K562 (cell line): Measurements from ENCODE around the gene C10orf90. TPM values are rescaled to one million over a fixed set of nuclear protein-coding genes. Genes with fewer than 3 reads are reported as not detected.

Source experiments
- ATAC-seq: fragments of 200-7000 bp; cut with Tn5 transposase; 3 replicates; pipeline ENCODE4 v1.9.1; 2020; ENCODE audit warnings: moderate library complexity
- BruUV-seq: library from RNA; stranded (reverse); fragments of 400-500 nt; replicated peaks from 2 replicates; lab custom pipeline; 2021; lab: Mats Ljungman, UMichigan
- CTCF ChIA-PET: fragments of 300-600 bp; formaldehyde crosslinking; extraction: SDS; loops from one replicate; lab custom pipeline; 2021; ENCODE audit warnings: low intra/inter-chr PET ratio; lab: Yijun Ruan, JAX
- POLR2A ChIA-PET: fragments of 300-600, 350-650 bp; sonication (Branson Sonifier 250); formaldehyde crosslinking; extraction: SDS; loops from one replicate; lab custom pipeline; 2021; ENCODE audit warnings: antibody characterized with exemption, inconsistent platforms; lab: Yijun Ruan, JAX
- DNase-seq, 4 experiments: peaks; one replicate each; pipeline versions ENCODE4 v3.0.0 to v3.0.0-alpha.2; 2011 to 2018; ENCODE audit warnings: low spot score in 3 of 4, mixed read lengths in 3 of 4; ENCODE audit errors: extremely low read depth in 1 of 4
- FAIRE-seq: peaks from 2 replicates; lab custom pipeline; 2011; peaks lifted over from hg19 to GRCh38; lab: Jason Lieb, UNC
- H2AFZ ChIP-seq: 2 replicates; pipeline ENCODE4 v1.6.0; 2011; ENCODE audit warnings: low read depth, low read length, control low read depth, inconsistent platforms
- H3K27ac ChIP-seq: fragments of 200-600 bp; 3 replicates; pipeline ENCODE4 v1.8.0; 2011; ENCODE audit warnings: low read depth, mild to moderate bottlenecking, control low read depth, inconsistent platforms, low read length, moderate library complexity, mixed read lengths; ENCODE audit errors: extremely low read depth
- H3K27me3 ChIP-seq, 2 experiments: fragments of 300-600 bp in 1 of 2; 2 replicates in 1 of 2; 3 replicates in 1 of 2; pipeline versions ENCODE4 v1.6.0 to v1.8.0; 2011; ENCODE audit warnings: inconsistent platforms in 2 of 2, low read length in 2 of 2, mild to moderate bottlenecking in 1 of 2, mixed read lengths in 1 of 2, moderate library complexity in 1 of 2; ENCODE audit not compliant: control insufficient read depth in 2 of 2, insufficient read depth in 2 of 2
- H3K36me3 ChIP-seq: fragments of 300-600 bp; 3 replicates; pipeline ENCODE4 v1.8.0; 2011; ENCODE audit warnings: mild to moderate bottlenecking, low read length, inconsistent platforms; ENCODE audit not compliant: control insufficient read depth, insufficient read depth
- H3K4me1 ChIP-seq, 2 experiments: fragments of 200-600 bp in 1 of 2; replicated peaks in 1 of 2; 2 replicates in 1 of 2; 3 replicates in 1 of 2; pipeline versions ENCODE4 v1.5.1 to v1.8.0; 2011; ENCODE audit warnings: inconsistent platforms in 2 of 2, low read length in 2 of 2, mild to moderate bottlenecking in 1 of 2, mixed read lengths in 1 of 2, moderate library complexity in 1 of 2; ENCODE audit not compliant: control insufficient read depth in 2 of 2, insufficient read depth in 2 of 2
- H3K4me2 ChIP-seq: 2 replicates; pipeline ENCODE4 v1.6.1; 2011; ENCODE audit warnings: low read length, control low read depth, inconsistent platforms, mixed read lengths; ENCODE audit not compliant: insufficient read depth
- H3K4me3 ChIP-seq: fragments of 200-600 bp; sonication (generic), shearing (Covaris generic); 2 replicates; pipeline ENCODE4 v1.5.1; 2016; ENCODE audit warnings: control low read depth, inconsistent platforms
- H3K79me2 ChIP-seq: fragments of 200-600 bp; 3 replicates; pipeline ENCODE4 v1.8.0; 2011; ENCODE audit warnings: low read length, inconsistent platforms; ENCODE audit not compliant: control insufficient read depth, insufficient read depth
- H3K9ac ChIP-seq, 2 experiments: 2 replicates each; pipeline versions ENCODE4 v1.6.0 to v1.6.1; 2011; ENCODE audit warnings: low read depth in 2 of 2, low read length in 2 of 2, control low read depth in 1 of 2, inconsistent platforms in 1 of 2, mild to moderate bottlenecking in 1 of 2, mixed read lengths in 1 of 2; ENCODE audit not compliant: insufficient read depth in 1 of 2
- H3K9me1 ChIP-seq: one replicate; pipeline ENCODE4 v1.6.0; 2011; ENCODE audit warnings: inconsistent platforms, mild to moderate bottlenecking, low read length, moderate library complexity; ENCODE audit not compliant: control insufficient read depth, insufficient read depth
- H3K9me3 ChIP-seq: replicated peaks from 2 replicates; pipeline ENCODE4 v1.5.1; 2011; ENCODE audit warnings: low read depth, low read length, inconsistent platforms; ENCODE audit not compliant: control insufficient read depth, insufficient read depth
- H4K20me1 ChIP-seq: replicated peaks from 2 replicates; pipeline ENCODE4 v1.6.1; 2011; ENCODE audit warnings: low read length, inconsistent platforms, mixed read lengths; ENCODE audit not compliant: control insufficient read depth, insufficient read depth
- CBFB ChIP-seq: sonication (generic); formaldehyde crosslinking; IDR thresholded peaks from 2 replicates; pipeline ENCODE4 v1.4.0; 2020; ENCODE audit warnings: mild to moderate bottlenecking, missing genetic modification reagents
- ELF4 ChIP-seq: fragments of 450-650 bp; formaldehyde crosslinking; IDR thresholded peaks from 2 replicates; pipeline ENCODE4 v1.4.0; 2022; ENCODE audit warnings: missing genetic modification characterization
- FOXA1 ChIP-seq: fragments of 450-650 bp; IDR thresholded peaks from 2 replicates; pipeline ENCODE4 v1.6.1; 2016; ENCODE audit warnings: mild to moderate bottlenecking, borderline replicate concordance
- GTF2A2 ChIP-seq: IDR thresholded peaks from 2 replicates; pipeline ENCODE4 v1.6.1; 2016; ENCODE audit warnings: mild to moderate bottlenecking, missing genetic modification characterization, missing compliant biosample characterization
- HNRNPH1 ChIP-seq: fragments of 200-400 bp; formaldehyde crosslinking; optimal IDR thresholded peaks from 2 replicates; pipeline ENCODE3; 2017; ENCODE audit warnings: low read depth, mild to moderate bottlenecking, low read length, moderate library complexity
- KAT7 ChIP-seq: sonication (generic); formaldehyde crosslinking; IDR thresholded peaks from 2 replicates; pipeline ENCODE4 v1.8.0; 2022; ENCODE audit warnings: missing genetic modification reagents, mild to moderate bottlenecking, borderline replicate concordance
- KDM1A ChIP-seq, 2 experiments: fragments of 450-650 bp; IDR thresholded peaks; 2 replicates each; pipeline ENCODE4 v1.6.1; 2016; ENCODE audit warnings: mild to moderate bottlenecking in 2 of 2
- NEUROD1 ChIP-seq: fragments of 150-350 bp; IDR thresholded peaks from 2 replicates; pipeline ENCODE4 v1.6.1; 2014; ENCODE audit warnings: borderline replicate concordance, low read length, low read depth; ENCODE audit not compliant: partially characterized antibody
- NUFIP1 ChIP-seq: fragments of 450-650 bp; IDR thresholded peaks from 2 replicates; pipeline ENCODE4 v1.6.1; 2018; ENCODE audit not compliant: partially characterized antibody
- PATZ1 ChIP-seq: fragments of 250-450 bp; sonication (Bioruptor Pico); IDR thresholded peaks from 2 replicates; pipeline ENCODE4 v1.5.0; 2020; ENCODE audit warnings: mild to moderate bottlenecking, borderline replicate concordance
- POLR2AphosphoS2 ChIP-seq: IDR thresholded peaks from 2 replicates; pipeline ENCODE4 v1.6.1; 2012; ENCODE audit warnings: low read length, improper control_type of control experiment
- POLR2H ChIP-seq: IDR thresholded peaks from 2 replicates; pipeline ENCODE4 v1.6.1; 2016; ENCODE audit warnings: missing genetic modification characterization, low read depth, mild to moderate bottlenecking, control low read depth, missing compliant biosample characterization, moderate library complexity
- RUNX1 ChIP-seq: sonication (generic); IDR thresholded peaks from 2 replicates; pipeline ENCODE4 v1.6.1; 2016; ENCODE audit warnings: antibody characterized with exemption, low read depth
- SETDB1 ChIP-seq: IDR thresholded peaks from one replicate; pipeline ENCODE4 v1.6.1; 2012; ENCODE audit warnings: low read length, control low read depth, inconsistent platforms
- TCF15 ChIP-seq: fragments of 250-450 bp; sonication (Bioruptor Pico); IDR thresholded peaks from 2 replicates; pipeline ENCODE4 v1.8.0; 2022; ENCODE audit warnings: moderate library complexity, mild to moderate bottlenecking, inconsistent platforms
- ZC3H8 ChIP-seq: fragments of 450-650 bp; IDR thresholded peaks from 2 replicates; pipeline ENCODE4 v1.6.1; 2017
- ZFP36 ChIP-seq: fragments of 150-350 bp; IDR thresholded peaks from 2 replicates; pipeline ENCODE4 v1.6.1; 2018; ENCODE audit warnings: low read length, low read depth; ENCODE audit not compliant: partially characterized antibody
- ZNF12 ChIP-seq: sonication (generic); formaldehyde crosslinking; IDR thresholded peaks from 2 replicates; pipeline ENCODE4 v1.4.0; 2020; ENCODE audit warnings: mild to moderate bottlenecking, missing genetic modification reagents
- ZNF445 ChIP-seq: fragments of 250-450 bp; sonication (Bioruptor Pico); IDR thresholded peaks from 2 replicates; pipeline ENCODE4 v1.4.0; 2020; ENCODE audit warnings: low read depth, mild to moderate bottlenecking, moderate library complexity
- WGBS: fragments of 100-300 bp; shearing (Covaris generic); methylation state at CpG from one replicate; pipeline ENCODE4 v1.1.6; 2016; ENCODE audit warnings: low coverage, mixed read lengths; ENCODE audit not compliant: insufficient coverage; ENCODE audit errors: missing lambda C conversion rate; 5-methylcytosine and 5-hydroxymethylcytosine counted together
- in situ Hi-C: fragments of 300-500 bp; cut with MboI; formaldehyde crosslinking; loops from 4 replicates; pipeline ENCODE4 v1.15.0; 2018; ENCODE audit warnings: inconsistent platforms, mixed read lengths
- intact Hi-C: fragments of 100-400 bp; cut with micrococcal nuclease; formaldehyde crosslinking; loops from 2 replicates; pipeline ENCODE4 v1.14.2; 2022
- polyA plus RNA-seq, 8 experiments: library from polyadenylated mRNA; depleted of rRNA in 4 of 8; stranded (reverse) in 5 of 8; unstranded in 3 of 8; fragments of >200 nt; fragmentation: Nextera tagmentation in 2 of 8; fragmentation: Illumina TruSeq in 1 of 8; extraction: Ambion mirVana in 2 of 8; extraction: Trizol in 1 of 8; gene quantifications; 2 replicates each; pipeline versions ENCODE4 v1.2.1 to v1.2.3, GENCODE V29; 2011 to 2014; ENCODE audit warnings: inconsistent platforms in 1 of 8, missing spikeins in 1 of 8
- total RNA-seq, 7 experiments: library from RNA; depleted of rRNA in 6 of 7; stranded (reverse); fragments of >200 nt in 6 of 7; fragmentation: Illumina TruSeq in 2 of 7; extraction: Trizol in 2 of 7; gene quantifications; 2 replicates each; pipeline versions ENCODE4 v1.2.1 to v1.2.3, GENCODE V29; 2011 to 2021; ENCODE audit warnings: low replicate concordance in 1 of 7

The C10orf90 gene
- total and polyA plus RNA-seq, 9 of the 15 experiments (the other 6 are each of a cell fraction or from before 2014, with no cell fraction given): not detected

- no peak for TF ChIP-seq GTF2A2 (tag)
- TF ChIP-seq KAT7 (CRISPR knock-in tag): no peak
- no peak for TF ChIP-seq HNRNPH1
- TF ChIP-seq POLR2H (tag): no peak
- TF ChIP-seq ELF4 (CRISPR knock-in tag): no peak
- TF ChIP-seq NEUROD1: no peak
- no peak for TF ChIP-seq POLR2AphosphoS2
- no peak for TF ChIP-seq ZFP36
These were observed 278.4 kb downstream of the C10orf90 start (continued) for GRCh38 chr10:126392068-126392467.

GRCh38 chr10:126391192-126391885 is 279.2 kb downstream of the C10orf90 start:
- no peak for ATAC-seq
- no peaks in the 10 kb centered on the region for H3K9me1 ChIP-seq
- TF ChIP-seq ZNF12 (CRISPR knock-in tag) (no peak), CBFB (CRISPR knock-in tag) (no peak), ZC3H8 (no peak), TCF15 (CRISPR knock-in tag) (no peak), PATZ1 (CRISPR knock-in tag) (no peak), ZNF445 (no peak), KDM1A (IDR thresholded peaks at IDR 0.05) (no peak), SETDB1 (no peak), NUFIP1 (no peak), RUNX1 (no peak), FOXA1 (no peak)

More at GRCh38 chr10:126391192-126391885, 279.2 kb downstream of the C10orf90 start:
- Histone ChIP-seq H3K4me3 (no peak overlapping the region), H3K27ac (no peak overlapping the region), H3K79me2 (no peaks in the 10 kb centered on the region), H3K4me2 (no peak overlapping the region), H3K36me3 (no peaks in the 10 kb centered on the region), H4K20me1 (no peaks in the 10 kb centered on the region), H3K9ac (no peak overlapping the region), H2AFZ (no peak overlapping the region), H3K27me3 (no peaks in the 10 kb centered on the region), H3K9me3 (no peaks in the 10 kb centered on the region), H3K4me1 (no peaks in the 10 kb centered on the region; a peak in 1 of 5 replicates)
- intact Hi-C loops (no loop called here), in situ Hi-C loops (no loop called here)
- DNase-seq (no peak), FAIRE-seq (no peak)
- BruUV-seq: no TSS peak
- ChIA-PET CTCF (no interaction called here), POLR2A (interaction anchor here (0.6 kb wide), 1 partner anchor 60 kb away, joined by 3 read pairs; no protein-coding TSS in a partner anchor)
- 0% methylated on average over 9 of the region's 9 CpGs for WGBS
